RKO (cell line): Measurements from ENCODE around the gene PRDM5.
A peak's percentile ranks its signal among the peaks of the same experiment; 100 is the strongest.

Experiments used
- DNase-seq: peaks from one replicate; pipeline ENCODE4 v3.0.0-alpha.2; 2016; ENCODE audit warnings: low spot score

PRDM5 gene

DNA sequence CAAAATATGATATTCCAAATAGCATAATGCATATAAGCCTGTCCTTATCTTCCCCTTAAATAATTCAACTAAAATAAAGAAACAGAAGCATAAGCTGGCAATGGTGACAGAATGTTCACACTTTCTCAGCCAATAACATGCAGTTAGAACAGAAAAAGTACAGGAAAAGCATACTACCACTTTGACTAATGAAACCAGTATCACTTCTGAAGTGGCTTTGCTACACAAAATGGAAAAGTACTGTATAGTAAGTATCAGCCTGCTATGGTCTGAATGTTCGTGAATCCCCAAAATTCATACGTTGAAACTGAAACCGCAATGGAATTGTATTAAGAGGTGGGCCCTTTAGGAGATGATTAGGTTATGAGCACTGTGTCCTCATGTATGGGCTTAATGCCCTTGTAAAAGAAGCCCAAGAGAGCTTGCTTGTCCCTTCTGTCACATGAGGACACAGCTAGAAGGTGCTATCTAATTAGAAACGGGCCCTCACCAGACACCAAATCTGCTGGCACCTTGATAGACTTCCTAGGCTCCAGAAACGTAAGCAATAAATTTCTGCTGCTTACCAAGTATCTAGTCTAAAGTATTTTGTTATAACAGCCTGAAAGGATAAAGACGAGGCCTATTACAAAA, 102.6 kb downstream of the PRDM5 start:
- no peak for DNase-seq

DNA sequence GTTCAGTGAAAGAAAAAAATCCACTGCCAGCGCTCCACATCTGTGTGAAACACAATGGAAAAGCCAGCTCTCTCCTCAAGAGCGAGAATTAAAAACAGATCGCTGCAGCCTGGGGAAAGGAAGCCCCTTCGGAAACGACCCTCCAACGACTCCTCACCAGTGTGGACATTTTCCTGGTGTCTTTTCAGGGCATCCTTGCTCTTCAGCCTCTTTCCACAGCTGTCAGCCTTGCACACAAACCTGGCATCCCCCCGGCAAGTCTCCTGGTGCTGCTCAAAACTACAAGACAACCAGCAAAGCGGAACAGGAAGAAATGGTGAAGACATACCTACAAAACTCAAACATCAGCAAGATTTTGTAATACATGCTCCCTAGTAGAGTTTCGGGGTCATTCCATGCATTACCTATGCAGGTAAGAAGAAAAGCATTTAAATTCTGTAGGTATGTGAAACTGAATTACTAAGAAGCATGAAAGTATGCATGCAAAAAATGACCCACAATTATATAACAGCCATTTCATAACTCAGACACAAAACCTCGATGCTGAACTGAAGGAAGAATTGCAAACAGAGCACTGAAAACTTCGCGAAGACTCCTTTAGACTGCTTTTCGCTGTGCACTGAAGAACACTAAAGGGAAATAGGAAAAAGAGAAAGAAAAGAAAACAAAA, 106.1 kb downstream of the PRDM5 start:
- no peak for DNase-seq

DNA sequence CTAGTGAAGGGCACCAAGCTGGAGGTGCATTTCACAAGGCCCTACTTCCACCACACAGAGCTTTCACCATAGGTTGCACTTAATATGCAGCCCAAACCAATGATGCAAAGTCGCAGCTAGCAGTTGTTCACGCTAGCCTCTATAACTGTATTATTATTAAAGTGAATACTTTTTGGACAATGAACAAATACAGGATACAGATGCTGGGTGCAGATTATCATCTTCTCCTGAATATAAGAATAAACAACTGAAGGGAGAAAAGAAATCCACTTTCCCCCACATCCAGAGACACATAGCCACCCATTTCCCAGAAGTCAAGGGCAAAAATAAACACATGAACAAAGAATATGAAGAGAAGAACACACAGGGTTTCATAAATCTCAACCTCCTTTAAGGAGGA, 107.2 kb downstream of the PRDM5 start:
- DNase-seq = no peak

DNA sequence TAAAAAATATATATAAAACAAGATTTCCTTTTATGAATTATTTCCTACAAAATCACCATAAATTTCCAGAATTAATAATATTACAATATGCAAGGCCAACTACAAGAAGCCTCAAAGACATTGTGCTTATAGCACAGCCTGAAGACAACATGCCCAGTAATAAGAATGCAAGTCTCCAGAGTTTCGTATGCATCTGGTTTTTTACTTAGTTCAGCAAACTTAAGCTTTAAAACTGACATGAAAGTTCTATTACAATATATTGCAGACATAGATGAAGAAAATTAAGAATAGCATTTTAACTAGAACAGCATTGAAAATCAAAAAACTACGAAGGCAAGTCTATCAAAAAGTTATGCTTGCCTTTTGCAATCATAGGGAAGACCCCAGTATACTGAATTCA, 107.6 kb downstream of the PRDM5 start:
- DNase-seq = no peak

DNA sequence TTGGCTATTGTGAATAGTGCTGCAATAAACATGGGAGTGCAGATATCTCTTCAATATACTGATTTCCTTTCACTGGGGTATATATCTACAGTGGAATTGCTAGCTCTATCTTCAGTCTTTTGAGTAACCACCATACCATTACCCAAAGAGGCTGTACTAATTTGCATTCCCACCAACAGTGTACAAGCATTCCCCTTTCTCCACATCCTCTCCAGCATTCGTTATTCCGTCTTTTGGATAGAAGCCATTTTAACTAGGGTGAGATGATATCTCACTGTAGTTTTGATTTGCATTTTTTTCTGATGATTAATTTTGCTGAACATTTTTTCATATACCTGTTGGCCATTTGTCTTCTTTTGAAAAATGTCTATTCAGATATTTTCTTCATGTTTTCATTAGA, 110.3 kb downstream of the PRDM5 start:
- no peak for DNase-seq

DNA sequence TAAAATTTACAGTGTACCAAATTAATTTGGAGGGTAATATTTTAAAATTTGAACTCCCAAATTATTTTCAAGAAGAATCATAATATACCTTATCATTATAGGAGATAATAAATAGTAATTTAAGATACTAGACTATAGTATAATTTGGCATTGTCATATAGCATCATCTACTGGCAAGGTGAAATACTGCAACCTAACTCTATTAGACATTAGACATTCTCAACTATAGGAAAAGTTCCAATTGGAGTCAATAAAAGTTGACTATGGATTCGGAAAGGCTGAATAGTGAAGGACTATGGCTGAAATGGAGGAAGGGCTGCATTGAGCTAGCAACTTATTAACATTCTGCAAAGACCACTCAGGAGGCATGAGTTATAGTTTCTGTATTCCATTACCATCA, 113.0 kb downstream of the PRDM5 start:
- DNase-seq = no peak

DNA sequence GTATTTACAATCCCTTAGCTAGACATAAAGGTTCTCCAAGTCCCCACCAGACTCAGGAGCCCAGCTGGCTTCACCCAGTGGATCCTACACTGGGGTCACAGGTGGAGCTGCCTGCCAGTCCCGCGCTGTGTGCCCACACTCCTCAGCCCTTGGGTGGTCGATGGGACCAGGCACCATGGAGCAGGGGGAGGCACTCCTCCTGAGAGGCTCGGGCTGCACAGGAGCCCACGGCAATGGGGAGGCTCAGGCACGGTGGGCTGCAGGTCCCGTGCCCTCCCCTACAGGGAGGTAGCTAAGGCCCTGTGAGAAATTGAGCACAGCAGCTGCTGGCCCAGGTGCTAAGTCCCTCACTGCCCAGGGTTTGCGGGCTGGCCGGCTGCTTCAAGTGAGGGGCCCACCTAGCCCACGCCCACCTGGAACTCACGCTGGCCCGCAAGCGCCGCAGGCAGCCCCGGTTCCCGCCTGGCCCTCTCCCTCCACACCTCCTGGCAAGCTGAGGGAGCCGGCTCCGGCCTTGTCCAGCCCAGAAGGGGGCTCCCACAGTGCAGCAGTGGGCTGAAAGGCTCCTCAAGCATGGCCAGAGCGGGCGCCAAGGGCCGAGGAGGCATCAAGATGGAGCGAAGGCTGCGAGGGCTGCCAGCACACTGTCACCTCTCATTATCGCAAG, 113.9 kb downstream of the PRDM5 start:
- DNase-seq = no peak

DNA sequence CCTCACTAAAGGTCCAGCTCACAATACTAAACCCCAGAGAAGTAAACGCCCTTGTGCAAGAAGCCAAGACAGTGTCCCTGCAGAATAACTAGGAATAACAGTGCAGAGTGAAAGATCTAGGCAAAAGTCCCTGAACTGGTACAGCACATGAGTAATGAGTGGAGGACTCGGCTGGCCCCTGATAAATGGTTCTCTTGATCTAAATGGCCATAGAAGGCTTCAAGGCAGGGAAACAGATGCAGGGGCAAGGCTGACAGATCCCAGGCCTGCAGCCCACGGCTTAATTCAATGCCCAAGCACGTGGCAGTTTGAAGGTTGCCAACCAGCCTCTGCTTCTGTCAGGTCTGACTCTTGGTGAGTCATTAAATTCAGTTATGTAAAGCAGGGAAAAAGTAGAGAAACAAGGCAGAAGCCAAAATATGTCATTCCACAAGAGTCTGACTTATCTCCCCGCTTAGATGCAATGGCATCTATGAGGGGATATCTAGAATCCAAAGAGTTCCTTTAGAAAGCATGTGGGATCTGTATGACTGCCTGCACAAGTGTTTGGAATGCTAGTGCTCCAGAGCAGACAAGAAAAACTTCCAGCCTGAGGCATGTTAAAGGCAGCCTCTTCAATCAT, 121.3 kb downstream of the PRDM5 start:
- peak; percentile 36 for DNase-seq

DNA sequence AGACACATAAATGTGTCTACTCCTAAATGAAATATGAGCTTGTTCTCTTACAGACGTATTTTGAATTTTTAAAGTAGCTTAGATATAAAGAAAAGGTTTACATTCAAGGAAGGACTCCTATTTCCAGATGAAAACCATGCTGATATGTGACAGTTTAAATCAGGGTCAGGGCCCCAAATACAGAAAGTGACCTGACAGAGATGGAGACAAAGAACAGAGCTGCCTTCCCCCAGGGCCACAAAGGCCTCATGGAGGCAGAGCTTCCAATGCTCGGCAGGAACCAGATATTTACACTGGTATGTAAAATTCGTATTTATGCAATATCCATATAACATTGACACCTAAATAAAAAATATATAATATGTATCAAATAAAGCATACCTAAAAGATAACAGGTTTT, 124.0 kb downstream of the PRDM5 start:
- DNase-seq = no peak

DNA sequence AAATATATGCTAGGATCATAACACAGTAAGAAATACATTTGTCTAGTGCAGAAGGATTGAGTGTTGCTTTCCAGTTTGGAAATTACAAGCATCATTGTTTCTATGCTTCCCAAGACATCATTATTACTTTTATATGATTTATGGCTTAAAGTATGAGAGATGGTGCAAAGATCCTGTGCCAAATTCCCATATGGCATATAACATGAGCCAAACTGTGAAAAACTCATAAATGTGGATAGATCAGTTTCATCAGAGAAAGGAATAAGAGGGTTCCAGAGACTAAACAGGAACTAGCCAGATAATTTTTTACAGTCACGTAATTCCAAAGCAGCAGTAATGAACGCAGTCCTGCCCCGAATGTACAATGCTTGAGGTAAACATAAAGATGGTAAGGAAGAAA, 126.3 kb downstream of the PRDM5 start:
- no peak for DNase-seq

DNA sequence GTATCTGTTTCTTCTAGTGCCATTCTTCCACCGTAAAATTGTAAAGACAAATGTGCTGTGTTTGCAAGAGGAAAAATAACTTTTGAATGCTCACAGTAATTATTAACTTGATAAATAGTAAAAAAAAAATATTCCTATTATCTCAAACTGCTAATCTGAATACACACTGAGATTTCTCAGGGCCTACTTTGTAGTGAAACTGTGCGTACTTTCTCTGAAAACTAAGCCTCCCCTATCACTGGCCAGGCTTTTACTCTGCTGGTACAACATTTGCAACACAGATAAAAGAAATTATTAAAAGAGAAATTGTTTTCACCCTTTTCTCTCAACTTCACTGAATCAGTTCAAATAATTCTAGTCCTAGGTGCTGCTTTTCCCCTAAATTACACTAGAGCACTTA, 137.3 kb downstream of the PRDM5 start:
- no peak for DNase-seq

DNA sequence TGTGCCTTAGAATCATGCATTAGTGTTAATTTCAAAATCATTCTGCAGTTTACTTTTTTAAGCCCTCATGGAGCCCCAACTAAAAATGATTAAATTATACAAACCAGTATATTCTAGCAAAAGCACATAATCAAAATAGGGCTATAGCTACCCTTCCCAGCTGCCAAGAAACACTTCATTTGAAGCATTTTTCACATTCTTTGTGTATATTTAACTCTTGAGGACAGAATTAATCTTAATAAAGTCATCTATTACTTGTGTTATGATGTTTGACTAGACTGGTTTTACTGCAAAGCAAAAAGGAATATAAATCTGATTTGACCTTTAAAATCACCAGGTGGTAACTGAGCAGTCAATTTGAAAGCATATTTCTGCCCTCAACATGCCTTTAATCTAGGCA, 145.1 kb downstream of the PRDM5 start:
- no peak for DNase-seq

DNA sequence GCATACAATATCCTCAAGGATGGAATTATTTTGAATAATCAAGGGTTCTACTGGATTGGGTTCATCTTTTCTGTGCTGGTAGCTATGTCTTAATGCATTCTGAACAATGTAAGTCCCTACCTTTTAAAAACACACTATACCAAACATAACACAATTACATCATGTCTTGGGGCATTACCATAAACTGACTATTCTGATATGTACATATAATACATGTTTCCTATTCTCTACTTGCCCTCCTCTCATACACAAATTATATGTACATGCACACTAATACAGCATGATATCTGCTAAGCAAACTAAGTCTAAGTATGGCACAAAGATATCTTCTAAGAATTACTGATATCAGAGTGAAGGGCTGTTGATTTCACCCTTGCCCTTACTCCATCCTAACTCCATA, 147.1 kb downstream of the PRDM5 start:
- no peak for DNase-seq

DNA sequence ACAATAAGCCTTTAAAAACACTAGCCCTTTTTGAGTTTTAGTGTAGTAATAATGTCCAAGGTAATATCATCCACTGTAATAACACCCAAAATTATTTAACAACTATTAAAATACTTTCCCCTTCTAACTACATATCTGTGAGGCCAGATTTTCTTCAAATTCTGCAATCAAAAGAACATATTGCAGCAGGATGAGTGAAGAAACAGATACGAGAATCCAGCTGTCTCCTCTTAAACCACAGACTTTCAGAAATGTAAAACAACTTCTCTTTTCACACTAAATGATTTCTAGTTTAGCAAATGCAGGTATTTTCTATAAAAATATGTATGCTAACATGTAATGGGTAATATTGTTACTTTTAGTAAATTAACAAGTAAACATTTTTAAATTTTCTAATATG, 148.9 kb downstream of the PRDM5 start:
- DNase-seq = no peak

DNA sequence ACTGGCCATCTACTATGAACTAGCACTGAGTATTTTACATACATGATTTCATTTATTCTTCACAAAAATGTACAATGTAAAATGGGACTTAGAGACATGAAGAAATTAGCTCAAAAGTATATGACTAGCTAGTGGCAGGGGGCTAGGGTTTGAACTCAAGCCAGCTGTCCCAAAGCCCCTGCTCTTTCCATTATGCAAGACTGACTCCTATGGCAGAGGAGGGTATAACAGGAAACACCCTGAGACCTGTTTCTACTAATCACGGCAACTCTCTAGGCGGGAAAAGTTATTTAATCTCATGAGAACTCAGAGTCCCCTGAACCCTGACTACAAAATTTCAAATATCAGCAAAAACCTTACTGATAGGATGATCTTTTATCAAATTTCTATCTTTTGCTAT, 150.6 kb downstream of the PRDM5 start:
- no peak for DNase-seq

DNA sequence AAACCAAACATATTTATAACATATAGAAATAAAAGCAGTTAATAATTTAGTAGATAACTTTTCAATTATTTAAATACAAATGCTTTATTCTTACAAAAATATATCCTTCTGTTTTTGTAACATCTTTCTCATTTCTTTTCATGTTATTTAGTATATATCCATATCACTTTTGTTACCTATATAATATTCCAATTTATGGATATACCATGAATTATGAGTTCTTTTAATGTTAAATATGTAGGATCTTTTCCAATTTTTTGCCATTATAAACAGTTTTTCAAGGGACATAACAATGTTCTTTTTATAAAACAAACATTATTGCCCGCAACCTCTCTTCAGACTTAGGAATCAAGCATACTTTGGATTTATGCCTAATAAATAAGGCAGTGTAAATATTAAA, 151.6 kb downstream of the PRDM5 start:
- DNase-seq = no peak

DNA sequence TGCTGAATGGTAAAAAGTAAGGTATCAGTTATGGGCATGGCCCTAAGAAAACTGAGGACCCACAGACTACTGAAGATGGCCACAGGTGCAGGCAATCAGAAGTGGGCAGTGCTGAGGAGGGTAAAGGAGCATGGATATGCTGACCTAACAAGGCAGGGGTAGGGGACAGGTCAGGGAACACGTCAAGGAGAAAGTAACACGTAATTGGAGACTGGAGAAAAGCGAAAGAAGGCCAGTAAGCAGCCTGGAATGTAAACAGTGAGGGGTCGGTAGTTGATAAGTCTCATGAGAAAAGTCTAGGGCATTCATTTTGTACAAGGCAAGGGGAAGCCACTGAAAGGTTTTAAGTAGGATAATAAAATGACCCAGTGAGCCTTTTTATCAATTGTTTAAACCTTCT, 153.3 kb downstream of the PRDM5 start:
- DNase-seq = peak; percentile 12

DNA sequence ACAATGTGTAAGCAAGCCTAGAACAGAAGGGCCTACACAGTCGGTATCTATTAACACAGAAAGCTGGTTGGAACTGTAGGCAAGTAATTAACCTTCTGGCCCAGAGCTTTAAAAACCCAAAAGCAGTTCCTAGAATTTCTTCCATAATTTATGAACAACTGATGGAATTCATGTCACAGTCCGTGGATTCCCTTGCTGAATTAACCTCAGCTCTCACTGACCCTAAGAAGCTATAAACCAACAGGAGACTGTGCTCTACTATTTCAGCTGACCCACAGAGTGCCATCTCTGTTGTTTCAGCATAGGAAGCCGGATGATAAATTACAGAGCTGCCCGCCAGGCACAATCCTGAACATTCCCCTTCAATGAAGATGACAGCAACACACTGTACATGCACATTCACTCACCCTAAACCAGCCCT, 157.3 kb downstream of the PRDM5 start:
- DNase-seq = no peak

DNA sequence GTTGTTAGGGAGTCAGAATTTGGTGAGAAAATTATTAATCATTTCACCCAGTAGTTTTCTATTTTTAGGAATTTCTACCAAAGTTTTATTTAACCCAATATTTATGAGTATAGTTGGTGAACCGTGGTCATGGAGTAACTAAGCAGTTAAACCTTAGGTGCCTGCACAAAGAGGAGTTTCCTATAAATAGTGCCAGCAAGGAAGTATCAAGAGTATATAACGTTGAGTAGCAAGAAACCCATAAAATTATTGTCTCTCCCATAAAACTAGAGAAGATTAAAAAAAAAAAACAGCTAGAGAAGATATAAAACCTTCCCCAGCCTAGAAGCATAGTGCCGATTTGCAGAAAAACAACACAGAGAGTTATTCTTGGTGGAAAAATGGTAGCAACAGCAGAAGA, 158.9 kb downstream of the PRDM5 start:
- DNase-seq = no peak

DNA sequence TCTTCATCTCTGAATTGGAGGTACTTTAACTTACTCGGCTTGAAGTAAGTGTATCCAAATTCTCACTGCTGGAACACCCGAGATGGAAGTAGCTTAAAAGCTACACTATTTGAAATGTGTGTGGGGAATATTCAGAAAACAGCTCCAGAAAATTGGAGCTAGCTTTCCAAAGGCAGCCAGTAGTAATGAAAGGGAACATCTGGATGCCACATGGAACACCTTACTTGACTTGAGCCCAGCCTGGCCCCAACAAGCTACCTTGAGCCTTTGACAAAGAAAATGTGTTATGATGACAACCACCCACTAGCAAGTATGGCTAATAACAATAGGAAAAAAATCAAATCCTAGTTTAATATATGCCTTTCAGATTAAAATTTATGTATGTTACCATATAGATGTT, 161.5 kb downstream of the PRDM5 start:
- no peak for DNase-seq

DNA sequence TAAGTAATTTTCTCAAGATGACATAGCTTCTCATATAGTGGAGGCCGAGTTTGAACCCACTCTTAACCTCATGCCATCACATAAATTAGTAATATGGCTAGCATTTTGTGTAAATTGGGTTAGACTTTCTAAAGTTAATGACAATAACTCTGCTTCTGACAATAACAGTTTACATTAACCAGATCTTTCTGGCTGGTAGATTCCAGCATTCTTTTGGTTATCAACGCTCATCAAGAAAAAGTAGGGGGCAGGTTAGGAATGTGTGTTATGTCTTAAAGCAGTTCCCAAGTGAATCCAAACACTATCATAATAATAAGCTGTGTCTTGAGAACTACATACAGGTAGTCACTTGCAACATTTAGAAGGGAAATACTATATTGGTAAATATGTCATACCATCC, 162.5 kb downstream of the PRDM5 start:
- no peak for DNase-seq

DNA sequence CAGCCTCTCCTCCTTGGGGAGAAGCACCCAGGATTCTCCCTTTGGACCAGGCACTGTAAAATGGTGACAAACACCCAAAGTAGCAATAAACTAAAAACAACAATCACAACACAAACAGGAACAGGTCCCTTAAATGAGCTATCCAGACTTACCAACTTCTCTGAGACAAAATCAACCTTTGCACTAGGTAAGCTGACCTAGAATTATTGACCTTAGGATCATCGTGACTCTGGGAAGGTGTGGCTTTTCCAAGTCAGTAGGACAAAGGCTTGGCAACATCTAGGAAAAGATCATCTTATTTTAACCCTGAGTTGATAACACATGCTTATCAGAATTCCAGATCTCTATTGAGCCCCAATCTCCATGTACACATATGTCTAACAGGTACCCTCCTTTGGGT, 166.7 kb downstream of the PRDM5 start:
- no peak for DNase-seq

DNA sequence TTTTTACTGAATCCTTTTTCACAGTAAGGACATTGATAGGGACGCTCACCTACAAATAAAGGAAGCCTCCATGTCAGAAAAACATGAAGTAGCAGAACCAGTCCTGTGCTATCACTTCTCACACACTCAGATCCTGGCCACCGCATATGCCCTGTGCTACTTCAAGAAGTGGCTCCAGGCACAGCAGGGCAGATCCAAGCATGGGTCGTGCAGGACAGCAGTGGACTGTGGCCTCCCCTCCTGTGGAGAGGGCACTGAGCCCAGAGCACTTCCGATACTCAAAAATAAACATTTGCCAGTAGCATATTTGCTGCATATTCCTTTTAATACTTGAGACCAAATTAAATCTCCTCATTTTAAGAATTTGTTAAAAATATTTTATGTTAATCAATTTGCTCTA, 167.9 kb downstream of the PRDM5 start:
- DNase-seq = no peak
